Measurements from ENCODE around the gene DUSP1. TPM values are rescaled to one million over a fixed set of nuclear protein-coding genes. Genes with fewer than 3 reads are reported as not detected.
A peak's percentile ranks its signal among the peaks of the same experiment; 100 is the strongest.

The DUSP1 gene
- total and polyA plus RNA-seq, 2 of the 13 experiments (the other 11 are each of a cell fraction or from before 2014, with no cell fraction given), result 27.1 to 55.5 TPM

DNA sequence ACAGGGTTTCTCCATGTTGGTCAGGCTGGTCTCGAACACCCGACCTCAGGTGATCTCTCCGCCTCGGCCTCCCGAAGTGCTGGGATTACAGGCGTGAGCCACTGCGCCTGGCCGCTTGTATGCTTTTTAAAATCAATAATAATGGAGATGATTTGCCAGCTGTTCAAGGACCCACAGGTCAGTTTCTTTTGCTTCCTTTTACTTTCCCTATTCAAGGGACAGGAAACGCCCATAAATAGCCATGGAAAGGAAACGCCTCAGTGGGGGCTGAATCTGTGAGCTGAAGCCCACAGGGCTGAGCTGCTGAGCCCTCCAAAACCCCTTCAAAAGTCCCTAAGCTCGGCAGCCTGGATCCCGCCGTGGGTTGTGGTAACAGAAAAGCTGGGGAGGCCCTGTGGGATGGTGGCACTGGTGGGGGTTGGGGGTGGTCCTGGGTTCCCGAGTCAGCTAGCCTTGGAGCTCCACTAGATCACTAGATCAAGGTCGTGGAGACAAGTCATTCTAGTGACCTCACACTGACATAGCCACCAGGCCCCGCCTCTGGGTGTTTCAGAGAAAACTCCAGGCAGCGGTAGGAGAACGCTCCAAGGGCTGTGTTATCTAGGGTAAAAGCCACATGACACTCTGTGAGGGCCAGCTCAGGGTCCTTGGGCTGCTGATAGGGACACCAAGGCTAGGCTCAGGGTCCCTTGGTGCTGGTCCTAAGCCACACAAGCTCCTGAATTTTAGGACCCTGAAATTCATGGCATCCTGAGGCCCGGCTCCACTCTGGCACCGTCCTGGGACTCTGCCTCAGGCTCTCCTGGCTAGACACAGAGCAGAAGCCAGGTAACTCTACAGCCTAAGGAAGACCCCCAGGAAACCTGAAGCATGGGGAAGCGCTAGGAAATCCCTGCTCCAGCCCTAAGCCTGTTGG lies 18.0 kb upstream of the DUSP1 start (continued):
- TF ChIP-seq, protein P1, sequence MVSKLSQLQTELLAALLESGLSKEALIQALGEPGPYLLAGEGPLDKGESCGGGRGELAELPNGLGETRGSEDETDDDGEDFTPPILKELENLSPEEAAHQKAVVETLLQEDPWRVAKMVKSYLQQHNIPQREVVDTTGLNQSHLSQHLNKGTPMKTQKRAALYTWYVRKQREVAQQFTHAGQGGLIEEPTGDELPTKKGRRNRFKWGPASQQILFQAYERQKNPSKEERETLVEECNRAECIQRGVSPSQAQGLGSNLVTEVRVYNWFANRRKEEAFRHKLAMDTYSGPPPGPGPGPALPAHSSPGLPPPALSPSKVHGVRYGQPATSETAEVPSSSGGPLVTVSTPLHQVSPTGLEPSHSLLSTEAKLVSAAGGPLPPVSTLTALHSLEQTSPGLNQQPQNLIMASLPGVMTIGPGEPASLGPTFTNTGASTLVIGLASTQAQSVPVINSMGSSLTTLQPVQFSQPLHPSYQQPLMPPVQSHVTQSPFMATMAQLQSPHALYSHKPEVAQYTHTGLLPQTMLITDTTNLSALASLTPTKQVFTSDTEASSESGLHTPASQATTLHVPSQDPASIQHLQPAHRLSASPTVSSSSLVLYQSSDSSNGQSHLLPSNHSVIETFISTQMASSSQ (IDR thresholded peaks at IDR 0.05; ENCODE audit: low read depth), result no peak
- TF ChIP-seq, protein P1 (CRISPR knock-in tag; IDR thresholded peaks at IDR 0.05; ENCODE audit: borderline replicate concordance), result 0 out of 2 replicates have a peak, but pooled peaks have one; percentile 40
- 0 out of 2 replicates have a peak, but pooled peaks have one; percentile 56 for TF ChIP-seq KDM1A (CRISPR knock-in tag; IDR thresholded peaks at IDR 0.05)
- peak; percentile 60 for TF ChIP-seq GATAD2A (CRISPR knock-in tag; IDR thresholded peaks at IDR 0.05)
- TF ChIP-seq HNF4A (CRISPR knock-in tag; IDR thresholded peaks at IDR 0.05), result peak; percentile 65; the same call in 1 of the 2 replicates
- peak; percentile 73; the same call in 1 of the 2 replicates for TF ChIP-seq PHF21A (CRISPR knock-in tag; IDR thresholded peaks at IDR 0.05)
- 0 out of 2 replicates have a peak, but pooled peaks have one; percentile 43 for TF ChIP-seq ZNF790 (CRISPR knock-in tag; IDR thresholded peaks at IDR 0.05; ENCODE audit: borderline replicate concordance)
- TF ChIP-seq, protein P2, sequence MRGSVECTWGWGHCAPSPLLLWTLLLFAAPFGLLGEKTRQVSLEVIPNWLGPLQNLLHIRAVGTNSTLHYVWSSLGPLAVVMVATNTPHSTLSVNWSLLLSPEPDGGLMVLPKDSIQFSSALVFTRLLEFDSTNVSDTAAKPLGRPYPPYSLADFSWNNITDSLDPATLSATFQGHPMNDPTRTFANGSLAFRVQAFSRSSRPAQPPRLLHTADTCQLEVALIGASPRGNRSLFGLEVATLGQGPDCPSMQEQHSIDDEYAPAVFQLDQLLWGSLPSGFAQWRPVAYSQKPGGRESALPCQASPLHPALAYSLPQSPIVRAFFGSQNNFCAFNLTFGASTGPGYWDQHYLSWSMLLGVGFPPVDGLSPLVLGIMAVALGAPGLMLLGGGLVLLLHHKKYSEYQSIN (CRISPR knock-in tag; IDR thresholded peaks at IDR 0.05; ENCODE audit: borderline replicate concordance), result no peak
- peak; percentile 3; the same call in 1 of the 2 replicates for TF ChIP-seq ZNF335 (CRISPR knock-in tag; IDR thresholded peaks at IDR 0.05)
- TF ChIP-seq YEATS4 (CRISPR knock-in tag; IDR thresholded peaks at IDR 0.05; ENCODE audit: borderline replicate concordance), result peak; percentile 45; the same call in 1 of the 2 replicates
- 0 out of 2 replicates have a peak, but pooled peaks have one; percentile 17 for TF ChIP-seq MEIS1 (CRISPR knock-in tag; IDR thresholded peaks at IDR 0.05; ENCODE audit: borderline replicate concordance)
- TF ChIP-seq NCOR1 (IDR thresholded peaks at IDR 0.05; ENCODE audit: borderline replicate concordance, low read length), result peak; percentile 79; the same call in 1 of the 2 replicates
- 0 out of 2 replicates have a peak, but pooled peaks have one; percentile 21 for TF ChIP-seq ZNF747 (CRISPR knock-in tag; IDR thresholded peaks at IDR 0.05; ENCODE audit: borderline replicate concordance)
- TF ChIP-seq, protein P3, sequence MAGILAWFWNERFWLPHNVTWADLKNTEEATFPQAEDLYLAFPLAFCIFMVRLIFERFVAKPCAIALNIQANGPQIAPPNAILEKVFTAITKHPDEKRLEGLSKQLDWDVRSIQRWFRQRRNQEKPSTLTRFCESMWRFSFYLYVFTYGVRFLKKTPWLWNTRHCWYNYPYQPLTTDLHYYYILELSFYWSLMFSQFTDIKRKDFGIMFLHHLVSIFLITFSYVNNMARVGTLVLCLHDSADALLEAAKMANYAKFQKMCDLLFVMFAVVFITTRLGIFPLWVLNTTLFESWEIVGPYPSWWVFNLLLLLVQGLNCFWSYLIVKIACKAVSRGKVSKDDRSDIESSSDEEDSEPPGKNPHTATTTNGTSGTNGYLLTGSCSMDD (CRISPR knock-in tag; IDR thresholded peaks at IDR 0.05), result no peak
- TF ChIP-seq, protein P4, sequence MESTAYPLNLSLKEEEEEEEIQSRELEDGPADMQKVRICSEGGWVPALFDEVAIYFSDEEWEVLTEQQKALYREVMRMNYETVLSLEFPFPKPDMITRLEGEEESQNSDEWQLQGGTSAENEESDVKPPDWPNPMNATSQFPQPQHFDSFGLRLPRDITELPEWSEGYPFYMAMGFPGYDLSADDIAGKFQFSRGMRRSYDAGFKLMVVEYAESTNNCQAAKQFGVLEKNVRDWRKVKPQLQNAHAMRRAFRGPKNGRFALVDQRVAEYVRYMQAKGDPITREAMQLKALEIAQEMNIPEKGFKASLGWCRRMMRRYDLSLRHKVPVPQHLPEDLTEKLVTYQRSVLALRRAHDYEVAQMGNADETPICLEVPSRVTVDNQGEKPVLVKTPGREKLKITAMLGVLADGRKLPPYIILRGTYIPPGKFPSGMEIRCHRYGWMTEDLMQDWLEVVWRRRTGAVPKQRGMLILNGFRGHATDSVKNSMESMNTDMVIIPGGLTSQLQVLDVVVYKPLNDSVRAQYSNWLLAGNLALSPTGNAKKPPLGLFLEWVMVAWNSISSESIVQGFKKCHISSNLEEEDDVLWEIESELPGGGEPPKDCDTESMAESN (CRISPR knock-in tag; conservative IDR thresholded peaks at IDR 0.05), result peak; percentile 16; the same call in 1 of the 2 replicates
- no peak for TF ChIP-seq LCORL (IDR thresholded peaks at IDR 0.05)
- TF ChIP-seq LCORL (CRISPR knock-in tag; IDR thresholded peaks at IDR 0.05), result peak; percentile 58; the same call in 1 of the 2 replicates
- peak; percentile 56 for TF ChIP-seq ZFX (CRISPR knock-in tag; IDR thresholded peaks at IDR 0.05; ENCODE audit: low read depth)
- 0 out of 2 replicates have a peak, but pooled peaks have one; percentile 40 for TF ChIP-seq ZKSCAN8 (CRISPR knock-in tag; IDR thresholded peaks at IDR 0.05; ENCODE audit: borderline replicate concordance)
- peak; percentile 79; the same call in 1 of the 2 replicates for TF ChIP-seq ESRRA (CRISPR knock-in tag; IDR thresholded peaks at IDR 0.05; ENCODE audit: low read depth)
- 0 out of 2 replicates have a peak, but pooled peaks have one; percentile 6 for TF ChIP-seq NFE2L2 (IDR thresholded peaks at IDR 0.05; ENCODE audit: low read length)
